Natural killer cell treated with Interleukin-12 subunit alpha and Interleukin-12 subunit beta and Interleukin-15 and Interleukin-18, amount 100 ng/mL, for 72 hours (primary cell): ENCODE measurements around the gene PHF13. TPM values are rescaled to one million over a fixed set of nuclear protein-coding genes. Genes with fewer than 3 reads are reported as not detected.
"Not testable (repeated sequence)": the region's sequence is repeated elsewhere in the genome, so short reads cannot be mapped to it uniquely, and the experiment has no call there.

Source experiments
- ATAC-seq, 2 donors: fragments of 150-1000 bp; cut with Tn5 transposase in 1 of 2; sonication (Bioruptor Pico), chemical (Tn5 transposase) in 1 of 2; 2 replicates each; pipeline ENCODE4 v1.10.0; 2021
- DNase-seq: peaks from one replicate; pipeline ENCODE4 v3.0.0; 2022; ENCODE audit warnings: low spot score
- H3K27ac Mint-ChIP-seq, 2 donors: 1 replicate in 1 of 2; 2 replicates in 1 of 2; pipeline ENCODE4 v1.8.0; 2022; ENCODE audit warnings: mixed read lengths in 2 of 2, mild to moderate bottlenecking in 1 of 2, moderate library complexity in 1 of 2
- H3K27me3 Mint-ChIP-seq, 2 donors: 1 replicate in 1 of 2; 2 replicates in 1 of 2; pipeline ENCODE4 v1.8.0; 2022; ENCODE audit warnings: mixed read lengths in 2 of 2
- H3K36me3 Mint-ChIP-seq: one replicate; pipeline ENCODE4 v1.8.0; 2022; ENCODE audit warnings: mixed read lengths
- H3K4me1 Mint-ChIP-seq, 2 donors: 1 replicate in 1 of 2; 2 replicates in 1 of 2; pipeline ENCODE4 v1.8.0; 2022; ENCODE audit warnings: low read depth in 2 of 2, mixed read lengths in 2 of 2, mild to moderate bottlenecking in 1 of 2
- H3K4me3 Mint-ChIP-seq: one replicate; pipeline ENCODE4 v1.8.0; 2022; ENCODE audit warnings: mixed read lengths
- H3K9me3 Mint-ChIP-seq: 2 replicates; pipeline ENCODE4 v1.8.0; 2022; ENCODE audit warnings: mixed read lengths
- total RNA-seq, 2 donors: library from RNA; stranded (reverse); gene quantifications; one replicate each; pipeline ENCODE4 v1.2.3, GENCODE V29; 2022

PHF13 gene
- total RNA-seq, 2 donors from 2014 or later: 10.8 to 14.7 TPM

DNA sequence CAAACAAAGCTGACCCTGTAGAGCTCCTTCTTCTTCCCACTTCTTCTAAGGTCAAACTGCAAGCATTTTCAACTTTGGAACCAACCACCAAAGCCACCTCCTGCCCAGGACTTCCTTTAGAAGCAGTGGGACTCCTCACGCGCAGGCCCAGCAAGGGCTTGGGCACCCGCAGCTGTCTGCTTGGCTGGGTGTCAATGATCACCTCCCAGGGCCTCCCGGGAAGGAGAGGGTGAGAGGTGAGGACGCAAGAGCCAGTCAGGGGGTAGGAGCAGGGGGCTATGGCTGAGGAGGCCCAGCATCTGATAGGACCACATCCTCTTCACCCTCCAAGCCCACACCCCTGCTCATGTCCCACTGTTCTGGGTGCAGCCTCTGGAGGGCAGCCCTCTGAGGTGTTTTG lies 21.1 kb upstream of the PHF13 start:
- DNase-seq (no peak), ATAC-seq (peak in 1 of 2 donors; percentile 25)
- Mint-ChIP-seq H3K27ac (no peak overlapping the region), H3K4me3 (no peak overlapping the region), H3K27me3 (no peaks in the 10 kb centered on the region), H3K9me3 (no peaks in the 10 kb centered on the region), H3K4me1 (peaks cover 11 to 28% of the 10 kb centered on the region in 2 donors), H3K36me3 (no peaks in the 10 kb centered on the region)

DNA sequence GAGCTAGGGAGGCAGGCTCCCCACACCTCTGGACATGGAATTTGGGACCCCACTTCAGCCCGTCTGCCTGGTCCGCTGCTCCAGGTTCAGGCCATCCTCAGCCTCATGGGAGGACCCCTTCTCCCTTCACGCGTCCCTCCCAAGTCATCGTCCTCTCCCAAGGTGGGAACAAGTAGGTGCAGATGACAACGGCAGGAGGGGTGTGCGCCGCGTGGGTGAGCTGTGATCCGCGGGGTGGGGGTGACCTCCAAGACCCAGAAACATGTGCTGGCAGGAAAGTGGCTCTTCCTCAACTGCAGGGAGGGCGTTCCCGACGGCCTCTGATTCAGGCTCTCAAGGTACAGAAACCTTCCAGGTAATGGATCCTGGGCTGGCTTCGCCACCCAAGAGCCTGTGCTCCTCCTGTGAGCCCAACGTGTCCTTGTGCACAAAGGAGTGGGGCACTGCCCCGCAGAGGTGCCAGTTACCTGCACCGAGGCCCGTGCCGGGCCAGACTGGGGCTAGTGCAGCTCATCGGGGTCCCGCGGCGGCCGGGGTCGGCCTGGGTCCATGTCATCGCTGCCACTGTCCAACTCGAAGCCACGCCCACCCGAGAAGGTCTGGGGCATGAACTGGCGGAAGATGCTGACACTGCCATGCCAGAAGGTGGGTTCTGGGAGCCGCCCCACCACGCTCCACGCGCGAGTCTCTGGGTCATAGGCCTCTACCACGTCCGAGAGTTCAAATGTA lies 20.5 kb upstream of the PHF13 start:
- no peak for ATAC-seq
- Mint-ChIP-seq H3K36me3 (no peaks in the 10 kb centered on the region), H3K27me3 (no peaks in the 10 kb centered on the region), H3K27ac (no peak overlapping the region), H3K4me1 (peaks cover 11 to 28% of the 10 kb centered on the region in 2 donors), H3K4me3 (no peak overlapping the region), H3K9me3 (no peaks in the 10 kb centered on the region)
- DNase-seq: no peak

GRCh38 chr1:6593810-6594209 lies 19.7 kb upstream of the PHF13 start:
- Mint-ChIP-seq H3K27ac (no peak overlapping the region), H3K4me1 (peaks cover 14 to 31% of the 10 kb centered on the region in 2 donors), H3K4me3 (no peak overlapping the region), H3K9me3 (no peaks in the 10 kb centered on the region), H3K27me3 (no peaks in the 10 kb centered on the region), H3K36me3 (no peaks in the 10 kb centered on the region)
- no peak for DNase-seq
- ATAC-seq: no peak

DNA sequence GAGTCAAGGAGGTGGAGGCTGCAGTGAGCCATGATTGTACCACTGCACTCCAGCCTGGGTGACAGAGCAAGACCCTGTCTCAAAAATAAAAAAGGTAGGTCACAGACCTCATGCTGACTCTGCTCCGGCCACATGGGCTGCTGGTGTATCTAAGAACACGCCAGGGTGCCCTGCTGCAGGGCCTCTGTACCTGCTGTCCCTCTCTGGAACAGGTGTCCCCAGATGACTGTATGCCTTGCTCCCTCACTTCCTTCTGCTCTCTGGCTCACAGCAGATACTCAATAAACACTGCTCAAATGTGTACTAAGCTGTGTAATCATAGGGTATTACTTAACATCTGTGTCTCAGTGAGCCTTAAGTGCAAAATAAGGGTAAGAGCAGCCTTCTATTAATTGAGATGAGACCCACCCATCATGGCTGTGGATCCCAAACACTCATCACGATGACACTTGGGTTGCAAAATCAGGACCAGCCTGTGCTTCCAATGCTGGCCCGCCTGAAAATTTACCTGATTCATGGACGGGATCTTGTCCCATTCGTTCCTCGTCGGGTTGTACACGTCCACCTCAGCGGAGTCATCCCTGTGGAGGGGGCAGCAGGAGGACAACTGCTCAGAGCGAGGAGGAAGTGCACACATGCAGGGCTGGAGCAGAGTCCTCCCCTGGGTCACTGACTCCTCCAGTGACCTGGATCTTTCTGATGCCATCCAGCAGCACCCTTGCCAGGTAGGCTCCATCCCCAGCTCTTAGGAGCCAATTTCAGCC lies 18.4 kb upstream of the PHF13 start:
- Mint-ChIP-seq H3K36me3 (no peaks in the 10 kb centered on the region), H3K27me3 (no peaks in the 10 kb centered on the region), H3K27ac (no peak overlapping the region), H3K9me3 (no peaks in the 10 kb centered on the region), H3K4me3 (no peak overlapping the region), H3K4me1 (peaks cover 25 to 41% of the 10 kb centered on the region in 2 donors)
- DNase-seq (no peak), ATAC-seq (no peak)

- H3K27ac Mint-ChIP-seq: peak overlapping the region in 1 of 2 donors; percentile 58
- H3K4me3 Mint-ChIP-seq: no peak overlapping the region
- no peak for ATAC-seq
- H3K36me3 Mint-ChIP-seq: no peaks in the 10 kb centered on the region
- H3K9me3 Mint-ChIP-seq: no peaks in the 10 kb centered on the region
- H3K4me1 Mint-ChIP-seq: peaks cover 26 to 42% of the 10 kb centered on the region in 2 donors
- no peaks in the 10 kb centered on the region for H3K27me3 Mint-ChIP-seq
- DNase-seq: no peak
Measured at GRCh38 chr1:6596351-6596750, 17.2 kb upstream of the PHF13 start.

GRCh38 chr1:6596886-6597776 lies 16.4 kb upstream of the PHF13 start:
- peaks cover 27 to 42% of the 10 kb centered on the region in 2 donors for H3K4me1 Mint-ChIP-seq
- H3K27ac Mint-ChIP-seq: no peak overlapping the region
- ATAC-seq (no peak), DNase-seq (no peak)
- no peak overlapping the region for H3K4me3 Mint-ChIP-seq
- H3K9me3 Mint-ChIP-seq: no peaks in the 10 kb centered on the region
- H3K36me3 Mint-ChIP-seq: no peaks in the 10 kb centered on the region
- no peaks in the 10 kb centered on the region for H3K27me3 Mint-ChIP-seq

DNA sequence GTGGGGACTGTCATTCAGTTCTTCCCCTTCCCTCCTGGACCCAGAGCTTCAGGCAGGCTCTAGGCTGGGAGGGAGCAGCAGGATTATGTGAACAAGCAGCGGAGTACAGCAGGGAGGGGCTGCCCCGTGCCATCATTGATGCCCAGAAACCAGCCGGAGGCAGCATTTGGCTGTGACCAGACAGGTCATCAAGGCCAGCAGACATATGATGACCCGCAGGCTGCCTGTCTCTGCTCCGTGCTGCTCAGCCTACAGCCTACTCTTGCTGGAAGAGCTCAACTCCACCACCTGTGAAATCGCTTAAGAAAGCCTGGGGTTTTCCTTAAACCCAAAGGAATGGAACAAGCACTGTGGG lies 15.8 kb upstream of the PHF13 start:
- no peaks in the 10 kb centered on the region for H3K27me3 Mint-ChIP-seq
- no peak overlapping the region for H3K27ac Mint-ChIP-seq
- no peak for DNase-seq
- no peak for ATAC-seq
- H3K4me1 Mint-ChIP-seq: peaks cover 27 to 39% of the 10 kb centered on the region in 2 donors
- no peaks in the 10 kb centered on the region for H3K9me3 Mint-ChIP-seq
- H3K4me3 Mint-ChIP-seq: no peak overlapping the region
- no peaks in the 10 kb centered on the region for H3K36me3 Mint-ChIP-seq

- ATAC-seq (no peak), DNase-seq (no peak)
- no peaks in the 10 kb centered on the region for H3K36me3 Mint-ChIP-seq
- H3K9me3 Mint-ChIP-seq: no peaks in the 10 kb centered on the region
- H3K4me1 Mint-ChIP-seq: peaks cover 35 to 37% of the 10 kb centered on the region in 2 donors
- peak overlapping the region; percentile 83 to 95 for H3K27ac Mint-ChIP-seq
- peak overlapping the region; percentile 94 for H3K4me3 Mint-ChIP-seq
- no peaks in the 10 kb centered on the region for H3K27me3 Mint-ChIP-seq
Measured at GRCh38 chr1:6599141-6599975, 14.2 kb upstream of the PHF13 start.

- ATAC-seq, H3K36me3 Mint-ChIP-seq, DNase-seq, H3K27me3 Mint-ChIP-seq, H3K9me3 Mint-ChIP-seq: not testable (repeated sequence)
- Mint-ChIP-seq H3K4me1 (peaks cover 35 to 38% of the 10 kb centered on the region in 2 donors), H3K4me3 (peak overlapping the region; percentile 94), H3K27ac (peak overlapping the region; percentile 83 to 95)
Measured at GRCh38 chr1:6599991-6600390, 13.5 kb upstream of the PHF13 start.

DNA sequence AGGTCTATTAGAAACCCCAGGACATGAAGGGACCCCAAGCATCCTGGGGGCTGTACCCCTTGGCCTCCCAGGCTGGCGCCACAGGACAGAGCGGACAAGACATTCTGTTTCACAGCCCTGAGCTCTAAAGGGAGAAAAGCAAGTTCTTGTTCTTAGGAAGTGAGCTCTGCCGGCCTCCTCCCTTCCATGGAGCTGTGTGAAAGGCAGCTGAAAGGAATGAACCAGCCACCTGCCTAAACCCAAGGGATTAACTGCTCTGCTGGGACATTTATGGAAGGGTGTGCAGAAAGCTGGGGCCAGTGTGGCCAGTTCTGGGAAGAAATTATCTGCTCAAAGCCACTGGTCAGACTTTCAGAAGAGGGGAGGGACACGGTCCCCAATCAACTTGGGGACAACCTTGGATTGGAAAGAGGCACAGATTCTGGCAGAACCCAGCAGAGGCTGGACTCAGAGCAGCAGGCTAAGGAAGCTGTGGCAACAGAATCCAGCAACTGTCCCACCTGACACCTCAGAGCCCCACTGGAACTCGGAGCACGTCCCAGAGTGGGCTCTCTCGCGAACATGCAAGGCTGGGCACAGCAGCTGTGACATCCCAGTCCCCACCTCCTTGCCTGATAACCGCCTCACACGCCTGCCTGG lies 13.0 kb upstream of the PHF13 start:
- H3K4me1 Mint-ChIP-seq: peaks cover 30 to 38% of the 10 kb centered on the region in 2 donors
- ATAC-seq: no peak
- no peaks in the 10 kb centered on the region for H3K9me3 Mint-ChIP-seq
- H3K27me3 Mint-ChIP-seq: no peaks in the 10 kb centered on the region
- DNase-seq: no peak
- H3K4me3 Mint-ChIP-seq: peak overlapping the region; percentile 94
- H3K27ac Mint-ChIP-seq: peak overlapping the region; percentile 83 to 95
- H3K36me3 Mint-ChIP-seq: no peaks in the 10 kb centered on the region

DNA sequence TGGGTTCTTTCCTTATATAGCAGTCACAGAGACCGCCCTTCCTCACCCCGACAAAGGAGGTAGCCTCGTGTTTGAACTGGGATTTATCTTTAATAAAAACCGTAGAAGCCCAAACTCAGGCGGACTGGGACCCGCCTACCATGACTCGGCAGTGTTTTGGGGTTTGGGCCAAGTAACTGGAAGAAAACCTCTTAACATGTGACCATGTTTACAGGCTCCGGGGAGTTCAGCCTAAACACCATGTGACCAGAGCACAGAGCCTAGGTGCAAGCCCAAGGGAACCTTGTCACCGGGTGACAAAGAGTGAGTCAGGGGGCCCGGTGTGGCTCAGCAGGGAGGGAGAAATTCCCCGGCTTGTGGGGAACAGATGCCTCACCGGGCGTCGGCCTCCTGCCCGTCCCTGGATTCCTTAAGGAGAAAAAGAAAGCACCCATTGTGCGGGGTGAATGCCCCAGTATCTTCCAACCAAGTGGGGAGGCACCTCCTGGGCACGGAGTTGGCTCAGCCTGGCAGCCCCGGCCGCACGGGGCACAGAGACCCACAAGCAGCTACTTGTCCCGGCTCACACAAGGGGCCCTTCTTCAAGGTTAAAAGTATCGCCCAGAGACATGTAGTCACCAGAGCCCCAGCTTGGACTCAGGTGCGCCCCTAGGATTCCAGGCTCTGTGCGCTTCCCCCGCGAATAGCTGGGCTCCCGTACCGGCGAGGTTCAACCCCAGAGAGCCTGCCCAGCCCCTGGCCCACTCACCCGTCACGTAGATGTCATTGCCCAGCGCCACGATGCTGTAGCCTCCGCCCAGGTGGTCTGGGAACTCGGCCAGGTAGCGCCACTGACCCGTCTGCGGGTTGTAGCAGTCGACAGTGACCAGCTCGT lies 12.2 kb upstream of the PHF13 start:
- peak; percentile 82 for DNase-seq
- Mint-ChIP-seq H3K27me3 (no peaks in the 10 kb centered on the region), H3K36me3 (no peaks in the 10 kb centered on the region), H3K27ac (peak overlapping the region; percentile 83 to 95), H3K4me3 (peak overlapping the region; percentile 94), H3K4me1 (peaks cover 22 to 38% of the 10 kb centered on the region in 2 donors), H3K9me3 (no peaks in the 10 kb centered on the region)
- ATAC-seq: peak; percentile 62 to 65
